Measurements from ENCODE around the gene MRPL43.

GRCh38 chr10:101022967-101023705 is 35.8 kb upstream of the MRPL43 start:
- TF ChIP-seq POLR2A (IDR thresholded peaks at IDR 0.05) (no peak), CTCF (IDR thresholded peaks at IDR 0.05 in 8 of 11, conservative IDR thresholded peaks at IDR 0.05 in 3 of 11) (no peak), POLR2AphosphoS5 (IDR thresholded peaks at IDR 0.05) (no peak)
